ENCODE results near the gene CTCF.

Gene CTCF

DNA sequence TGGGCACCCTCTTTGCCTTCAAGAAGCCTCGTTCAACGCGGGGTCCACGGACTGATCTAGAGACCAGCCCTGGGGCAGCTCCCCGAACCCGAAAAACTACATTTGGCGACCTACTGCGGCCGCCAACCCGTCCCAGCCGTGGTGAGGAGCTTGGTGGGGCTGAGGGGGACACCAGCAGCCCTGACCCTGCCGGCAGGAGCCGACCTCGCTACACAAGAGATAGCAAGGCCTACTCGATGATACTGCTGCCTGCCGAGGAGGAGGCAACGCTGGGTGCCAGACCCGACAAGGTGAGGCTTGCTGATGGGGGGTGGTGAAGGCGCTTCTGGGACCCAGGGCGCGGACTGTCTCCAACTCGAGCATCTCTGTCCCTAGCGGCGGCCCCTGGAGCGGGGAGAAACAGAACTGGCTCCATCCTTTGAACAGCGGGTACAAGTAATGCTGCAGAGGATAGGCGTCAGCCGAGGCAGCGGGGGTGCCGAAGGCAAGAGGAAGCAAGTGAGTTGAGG is 92.1 kb downstream of the CTCF start:
- no peak for DNase-seq

DNA sequence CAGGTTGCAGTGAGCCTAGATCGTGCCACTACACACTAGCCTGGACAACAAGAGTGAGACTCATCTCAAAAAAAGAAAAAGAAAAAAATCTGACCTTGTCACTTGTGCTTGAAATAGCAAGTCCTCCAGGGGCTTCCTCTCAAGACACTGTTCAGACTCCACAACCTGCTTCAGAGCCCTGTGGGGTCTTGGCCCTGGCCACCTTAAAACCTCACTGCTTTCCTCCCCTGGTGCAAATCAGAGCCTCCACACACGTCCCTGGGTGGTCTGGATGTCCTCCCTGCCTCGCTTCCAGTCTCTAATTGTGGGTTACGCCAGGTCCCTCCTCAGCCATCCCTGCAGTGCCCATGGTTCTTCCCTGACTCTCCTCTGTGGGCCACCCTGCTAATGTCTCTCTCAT is 93.0 kb downstream of the CTCF start:
- no peak for DNase-seq

DNA sequence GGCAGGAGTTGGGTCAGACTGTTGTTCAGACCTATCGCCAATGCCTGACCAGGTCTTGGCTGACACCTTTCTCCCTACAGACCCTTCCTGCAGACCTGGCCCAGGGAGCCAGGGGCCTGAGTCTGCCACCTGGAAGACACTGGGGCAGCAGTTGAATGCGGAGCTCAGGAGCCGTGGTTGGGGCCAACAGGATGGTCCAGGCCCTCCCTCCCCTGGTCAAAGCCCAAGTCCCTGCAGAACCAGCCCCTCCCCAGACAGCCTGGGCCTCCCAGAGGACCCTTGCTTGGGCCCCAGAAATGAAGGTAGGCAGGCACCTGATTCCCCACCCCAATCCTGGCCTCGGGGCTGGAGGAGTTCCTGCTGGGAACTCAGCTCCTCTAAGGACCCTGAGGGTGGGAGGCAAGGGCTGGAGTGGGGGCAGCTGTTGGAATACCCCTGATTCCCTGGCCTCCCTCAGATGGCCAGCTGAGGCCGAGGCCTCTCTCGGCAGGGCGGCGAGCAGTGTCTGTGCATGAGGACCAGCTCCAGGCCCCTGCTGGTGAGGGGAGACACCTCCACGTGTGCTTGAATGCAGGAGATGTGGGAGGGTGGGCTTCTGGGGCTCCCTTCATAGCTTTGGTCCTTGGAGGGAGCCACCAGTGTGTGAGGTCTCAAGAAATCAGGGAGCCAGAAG is 94.2 kb downstream of the CTCF start:
- DNase-seq: no peak

DNA sequence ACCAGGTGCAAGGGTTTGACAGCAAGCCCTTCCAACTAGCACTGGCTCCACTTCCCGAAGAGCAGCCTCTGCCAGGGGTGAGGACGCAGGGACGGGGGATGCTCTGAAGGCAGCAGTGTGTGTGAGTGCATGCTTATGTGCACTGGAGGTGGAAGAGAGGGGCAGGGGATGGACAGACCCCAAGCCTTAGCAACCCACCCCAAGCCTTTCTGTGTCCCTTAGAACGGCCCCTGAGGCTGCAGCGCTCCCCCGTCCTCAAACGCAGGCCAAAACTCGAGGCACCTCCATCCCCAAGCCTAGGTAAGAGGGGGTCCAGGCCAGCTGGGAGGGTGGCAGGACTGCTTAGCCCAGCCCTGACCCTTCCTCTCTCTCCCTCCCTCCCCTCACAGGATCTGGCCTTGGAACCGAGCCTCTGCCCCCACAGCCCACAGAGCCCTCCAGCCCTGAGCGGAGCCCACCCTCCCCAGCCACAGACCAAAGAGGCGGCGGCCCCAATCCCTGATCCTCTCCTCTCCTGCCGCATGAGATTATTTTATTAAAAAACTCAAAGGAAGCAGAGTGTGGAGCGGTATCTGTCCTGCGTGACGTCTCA is 94.8 kb downstream of the CTCF start:
- no peak for DNase-seq

DNA sequence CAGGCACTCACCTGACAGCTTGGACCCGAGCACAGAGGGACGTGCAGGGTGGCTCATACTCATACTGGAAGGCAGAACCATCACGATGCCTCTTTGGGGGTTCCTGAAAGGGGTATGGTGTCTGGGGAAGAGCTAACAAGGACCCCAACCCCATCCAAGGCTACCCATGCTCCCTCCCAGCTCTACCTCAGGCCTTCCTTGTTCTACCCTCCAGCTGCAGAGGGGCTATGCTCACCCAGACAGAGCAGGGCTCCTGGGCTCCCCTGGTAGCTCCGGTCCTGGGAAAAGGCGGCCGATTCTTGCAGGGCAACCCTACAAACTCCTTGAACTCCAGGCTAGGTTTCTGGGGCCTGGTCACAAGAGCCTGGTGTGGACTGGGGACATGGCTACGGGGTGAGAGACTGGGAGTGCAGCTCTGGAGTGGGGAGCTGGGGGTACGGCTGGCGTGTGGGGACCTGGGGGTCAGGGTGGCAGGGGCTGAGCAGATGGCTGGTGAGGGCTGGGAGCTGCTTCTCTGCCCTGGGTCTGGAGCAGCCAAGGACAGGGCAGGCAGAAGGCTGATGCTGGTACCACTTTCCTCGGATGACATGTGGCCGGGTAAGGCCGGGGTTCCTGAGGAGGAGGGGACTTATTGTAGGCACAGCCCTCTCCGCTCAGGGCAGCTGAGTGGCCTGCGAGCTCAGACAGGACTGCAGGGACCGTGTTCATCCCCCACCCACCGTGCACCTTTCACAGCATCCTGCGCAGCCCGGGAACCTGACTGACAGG is 95.6 kb downstream of the CTCF start:
- no peak for DNase-seq

DNA sequence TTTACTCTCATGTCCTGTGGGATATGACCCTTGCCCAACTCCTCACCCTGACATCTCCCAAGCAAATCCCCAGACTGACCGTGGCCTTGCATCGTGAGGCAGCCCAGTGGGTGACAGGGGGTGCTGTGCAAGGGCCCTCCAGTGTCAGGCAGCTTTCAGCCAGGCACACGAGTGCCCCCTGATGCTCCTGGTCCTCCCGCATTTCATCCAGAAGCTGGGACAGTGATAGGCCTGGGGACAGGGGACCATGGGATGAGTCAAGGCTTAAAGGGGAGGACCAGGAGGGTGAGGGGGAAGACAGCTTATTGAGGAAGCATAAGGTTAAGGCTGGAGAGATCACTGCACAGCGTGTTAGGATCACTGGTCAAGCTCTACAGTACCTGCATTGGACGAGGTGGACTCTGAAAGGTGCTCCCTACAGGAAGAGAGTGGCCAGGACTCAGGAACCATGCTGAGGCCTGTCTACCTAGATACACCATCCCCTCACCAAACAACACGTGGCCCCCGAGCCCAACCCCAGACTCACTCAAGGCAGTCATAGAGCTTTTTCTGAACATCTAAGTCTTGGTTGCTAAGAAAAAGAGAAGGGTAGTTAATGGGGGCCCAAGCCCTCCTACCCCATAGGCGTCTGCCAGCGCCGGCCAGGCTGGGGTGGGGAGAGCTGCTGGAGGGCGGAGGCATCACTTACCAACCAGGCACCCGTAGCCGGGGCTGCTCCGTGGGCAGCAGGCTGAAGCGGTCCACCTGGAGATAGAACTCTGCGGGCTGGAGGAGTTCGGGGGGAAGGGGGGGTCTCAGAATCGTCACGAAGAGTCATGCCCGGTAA is 96.7 kb downstream of the CTCF start:
- no peak for DNase-seq

DNA sequence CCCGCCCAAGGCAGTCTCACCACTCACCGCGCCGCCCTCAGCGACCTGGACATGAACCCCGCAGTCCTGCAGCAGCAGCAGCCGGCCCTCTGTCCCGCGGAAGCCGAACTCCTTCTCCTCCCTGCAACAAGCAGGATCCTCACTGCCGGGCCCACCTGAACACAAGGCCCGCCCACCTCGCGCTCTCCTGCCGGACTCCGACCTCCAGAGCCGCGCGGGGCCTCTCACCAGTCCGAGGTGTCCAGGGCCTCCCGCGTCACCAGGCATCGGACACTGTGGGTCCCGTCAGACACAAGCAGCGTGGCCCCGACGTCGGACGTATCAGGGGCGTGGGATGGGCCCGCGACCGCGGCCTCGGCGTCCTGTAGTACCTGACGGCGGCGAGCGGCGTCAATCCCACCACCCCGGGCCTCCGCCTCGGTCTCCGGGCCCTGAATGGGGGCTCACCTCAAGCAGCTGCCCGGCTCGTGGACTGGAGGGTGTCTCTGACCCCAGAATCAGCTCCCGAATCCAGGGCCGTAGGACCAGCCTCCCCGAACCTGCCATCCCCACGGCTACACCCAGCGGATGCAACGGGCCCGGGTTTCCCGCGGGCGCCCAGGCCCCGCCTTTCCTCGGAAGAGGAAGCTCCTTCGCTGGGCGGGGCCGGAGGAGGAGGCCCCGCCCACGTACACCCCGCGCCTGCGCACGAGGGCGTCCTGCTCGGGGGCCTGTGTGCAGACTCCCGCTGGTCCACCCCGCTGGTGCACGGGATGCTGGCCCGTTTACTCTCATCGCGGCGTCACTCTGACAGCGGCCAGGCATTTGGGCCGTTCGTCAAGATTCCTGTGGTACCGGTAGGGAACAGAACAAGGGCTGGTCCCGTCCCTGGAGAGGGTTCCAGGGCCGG is 97.6 kb downstream of the CTCF start, which contains the start of gene ACD:
Gene ACD, minus strand, starts transcription at position 586 of the 889 bp plus-strand sequence. Its CDS starts 40 bp downstream, at position 546.
- DNase-seq: peak; percentile 93

DNA sequence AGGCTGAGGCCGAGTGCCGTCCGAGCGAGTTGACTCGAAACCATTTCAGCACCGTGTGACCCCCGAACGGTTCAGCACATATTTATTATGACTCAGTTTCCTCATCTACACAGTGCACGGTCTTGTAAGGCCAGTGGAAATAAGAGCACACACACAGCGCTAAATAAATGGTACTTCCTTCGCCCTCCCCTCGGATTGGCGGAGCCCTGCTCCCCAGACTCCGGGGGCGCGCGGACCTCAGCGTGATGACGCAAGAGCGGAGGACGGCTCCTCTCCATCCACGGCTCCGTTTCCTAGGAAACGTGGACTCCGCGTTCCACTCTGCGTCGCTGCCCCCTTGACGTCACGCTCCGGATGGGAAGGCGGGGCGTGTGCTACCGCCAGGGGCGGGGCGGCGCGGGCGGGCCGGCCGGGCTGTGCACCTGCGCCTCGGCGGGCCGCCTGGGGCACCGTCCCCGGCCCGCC is 98.3 kb downstream of the CTCF start, which contains the start of gene PARD6A:
Gene PARD6A, plus strand, starts transcription at position 397 of the 465 bp plus-strand sequence. CDS start 79 bp downstream, outside the sequence.
- peak; percentile 97 for DNase-seq

DNA sequence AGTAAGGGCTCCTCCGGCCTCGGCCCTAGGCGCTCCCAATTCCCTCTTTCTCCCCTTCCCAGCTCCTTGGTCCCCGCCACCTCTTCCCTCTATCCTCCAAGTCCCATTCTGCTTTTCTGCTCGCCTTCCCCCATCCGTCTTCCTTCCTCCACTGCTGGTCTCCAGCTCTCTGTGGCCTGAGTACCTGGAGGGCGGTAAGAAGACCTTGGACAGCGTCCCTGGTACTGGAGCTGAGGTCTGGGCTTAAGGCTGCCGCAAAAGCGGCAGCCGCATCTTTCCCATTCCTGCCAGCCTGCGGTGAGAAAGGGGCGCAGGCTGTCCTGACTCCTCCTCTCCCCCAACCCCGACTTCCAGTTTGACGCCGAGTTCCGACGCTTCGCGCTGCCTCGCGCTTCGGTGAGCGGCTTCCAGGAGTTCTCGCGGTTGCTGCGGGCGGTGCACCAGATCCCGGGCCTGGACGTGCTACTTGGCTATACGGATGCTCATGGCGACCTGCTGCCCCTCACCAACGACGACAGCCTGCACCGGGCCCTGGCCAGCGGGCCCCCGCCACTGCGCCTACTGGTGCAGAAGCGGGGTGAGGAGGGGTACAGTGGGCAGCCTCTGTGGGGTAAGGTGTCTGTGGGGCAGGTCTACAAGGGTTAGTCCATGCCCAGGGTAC is 98.9 kb downstream of the CTCF start:
- peak; percentile 33 for DNase-seq

DNA sequence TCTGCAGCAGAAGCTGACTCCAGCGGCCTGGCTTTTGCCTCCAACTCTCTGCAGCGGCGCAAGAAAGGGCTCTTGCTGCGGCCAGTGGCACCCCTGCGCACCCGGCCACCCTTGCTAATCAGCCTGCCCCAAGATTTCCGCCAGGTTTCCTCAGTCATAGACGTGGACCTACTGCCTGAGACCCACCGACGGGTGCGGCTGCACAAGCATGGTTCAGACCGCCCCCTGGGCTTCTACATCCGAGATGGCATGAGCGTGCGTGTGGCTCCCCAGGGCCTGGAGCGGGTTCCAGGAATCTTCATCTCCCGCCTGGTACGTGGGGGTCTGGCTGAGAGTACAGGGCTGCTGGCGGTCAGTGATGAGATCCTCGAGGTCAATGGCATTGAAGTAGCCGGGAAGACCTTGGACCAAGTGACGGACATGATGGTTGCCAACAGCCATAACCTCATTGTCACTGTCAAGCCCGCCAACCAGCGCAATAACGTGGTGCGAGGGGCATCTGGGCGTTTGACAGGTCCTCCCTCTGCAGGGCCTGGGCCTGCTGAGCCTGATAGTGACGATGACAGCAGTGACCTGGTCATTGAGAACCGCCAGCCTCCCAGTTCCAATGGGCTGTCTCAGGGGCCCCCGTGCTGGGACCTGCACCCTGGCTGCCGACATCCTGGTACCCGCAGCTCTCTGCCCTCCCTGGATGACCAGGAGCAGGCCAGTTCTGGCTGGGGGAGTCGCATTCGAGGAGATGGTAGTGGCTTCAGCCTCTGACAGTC is 99.7 kb downstream of the CTCF start:
- DNase-seq: no peak

DNA sequence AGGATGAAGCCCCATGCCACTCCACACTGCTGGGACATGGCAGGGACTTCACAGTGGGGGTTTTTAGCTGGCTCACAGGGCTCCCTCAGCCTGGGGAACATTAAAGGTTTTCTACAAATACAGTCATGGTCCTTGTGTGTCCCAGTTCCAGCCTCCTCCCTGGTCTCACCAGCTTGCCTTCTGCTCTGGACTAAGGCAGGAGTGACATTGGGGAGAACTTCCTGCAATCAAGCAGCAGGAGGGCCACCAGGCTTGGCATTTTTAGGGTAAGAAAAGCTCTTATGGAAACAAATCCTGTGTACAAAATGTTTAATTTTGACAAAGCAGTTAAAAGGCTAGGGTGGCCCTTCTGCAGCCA is 100.3 kb downstream of the CTCF start:
- no peak for DNase-seq

DNA sequence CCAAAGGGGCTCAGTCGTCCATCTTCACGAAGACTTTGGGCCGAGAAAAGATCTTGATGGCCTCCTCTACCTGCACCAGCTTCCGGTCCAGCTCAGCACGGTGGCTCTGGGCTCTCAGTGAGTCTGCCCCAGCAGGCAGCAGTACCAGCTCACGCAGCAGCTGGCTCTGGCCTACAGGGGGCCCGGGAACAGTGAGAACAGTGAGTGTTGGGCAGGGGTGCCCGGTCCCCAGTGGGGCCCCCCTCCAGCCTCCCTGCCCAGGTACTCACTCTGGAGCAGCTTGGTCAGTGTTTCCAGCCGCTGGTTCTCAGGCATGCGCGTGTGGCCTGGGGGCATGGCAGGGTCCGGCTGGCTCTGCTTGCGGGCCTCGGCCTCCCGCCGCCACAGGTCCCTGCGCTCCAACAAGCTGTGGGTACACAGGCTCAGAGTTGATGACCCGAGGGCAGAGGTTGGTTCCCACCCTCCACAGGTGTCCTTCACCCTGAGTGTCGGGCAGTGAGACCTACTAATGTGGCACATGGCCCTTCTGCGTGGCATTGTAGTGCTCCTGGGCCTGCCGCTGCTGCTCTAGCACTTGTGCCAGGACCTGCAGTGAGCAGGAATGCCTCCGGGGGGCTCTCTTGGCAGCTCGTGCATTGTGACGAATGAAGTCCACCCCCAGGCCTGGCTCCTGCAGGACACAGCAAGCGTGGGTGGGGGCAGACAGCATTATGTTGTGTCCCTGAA is 101.0 kb downstream of the CTCF start:
- peak; percentile 63 for DNase-seq

DNA sequence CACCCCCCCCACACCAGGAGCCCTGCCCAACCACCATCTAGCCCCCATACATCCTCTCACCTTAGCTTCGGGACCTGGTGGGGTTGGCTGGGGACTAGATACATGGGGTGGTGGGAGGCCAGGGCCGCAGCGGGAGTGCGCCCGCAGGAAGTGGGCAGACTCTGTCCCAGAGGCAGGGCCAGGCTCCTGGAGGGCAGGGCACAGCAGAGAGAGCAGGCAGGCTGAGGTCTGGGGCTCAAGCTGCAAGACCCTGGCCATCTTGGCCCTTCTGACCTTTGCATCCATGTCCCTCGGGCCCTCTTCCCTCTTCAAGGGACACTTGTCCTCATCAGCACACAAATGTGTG is 101.5 kb downstream of the CTCF start:
- no peak for DNase-seq

DNA sequence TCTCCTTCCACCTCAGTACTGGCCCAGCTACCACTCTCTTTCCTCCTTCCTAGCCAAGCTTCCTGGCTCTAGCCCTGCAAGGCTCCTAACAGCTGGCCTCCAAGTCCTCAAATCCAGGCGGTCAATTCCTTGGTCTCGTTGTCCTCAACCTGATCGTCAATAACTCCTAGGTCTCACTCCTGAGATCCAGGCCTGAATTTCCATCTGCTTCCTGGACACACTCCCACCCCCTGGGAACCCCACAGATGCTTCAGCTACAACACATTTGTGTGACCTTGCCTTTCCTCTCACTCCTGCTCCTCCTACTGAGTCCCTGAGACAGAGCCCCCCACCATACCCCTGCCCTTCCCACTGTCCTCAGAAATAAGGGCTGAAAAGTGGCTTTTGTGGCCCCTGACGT is 101.9 kb downstream of the CTCF start:
- DNase-seq: no peak

DNA sequence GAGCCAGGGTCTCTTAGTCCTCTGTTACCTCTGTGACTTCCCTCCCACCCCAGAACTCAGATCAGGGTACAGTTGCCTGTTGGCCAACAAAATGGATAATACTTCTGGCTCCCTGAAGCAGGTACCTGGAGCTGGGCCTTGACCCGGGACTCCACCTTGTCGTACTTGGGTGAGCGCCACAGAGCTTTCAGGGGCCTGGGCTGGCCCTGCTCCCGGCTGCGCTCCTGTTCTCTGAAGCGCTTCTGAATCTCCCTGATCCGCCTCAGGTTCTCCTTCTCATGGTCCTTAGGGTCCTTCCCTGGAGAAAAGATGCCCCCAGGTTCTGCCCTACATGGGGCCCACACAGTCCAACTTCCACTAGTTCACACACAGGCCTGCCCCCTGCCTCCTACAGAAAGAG is 102.5 kb downstream of the CTCF start:
- no peak for DNase-seq

DNA sequence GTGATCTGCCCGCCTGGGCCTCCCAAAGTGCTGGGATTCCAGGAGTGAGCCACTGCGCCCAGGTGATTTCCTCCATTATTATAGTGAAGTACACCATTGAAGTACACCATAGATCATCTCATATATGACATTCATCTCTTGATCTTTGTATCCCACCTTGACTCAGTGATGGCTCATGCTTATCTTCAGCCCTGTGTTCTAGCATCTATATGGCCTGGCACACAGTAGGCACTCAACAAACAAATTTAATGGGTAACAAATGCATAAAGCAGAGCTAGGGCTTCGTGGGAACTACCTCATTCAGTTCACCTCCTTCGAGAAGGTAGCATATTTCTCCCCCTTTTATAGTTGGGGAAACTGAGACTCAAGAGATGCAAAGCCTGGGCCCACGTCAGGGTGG is 103.3 kb downstream of the CTCF start:
- no peak for DNase-seq

DNA sequence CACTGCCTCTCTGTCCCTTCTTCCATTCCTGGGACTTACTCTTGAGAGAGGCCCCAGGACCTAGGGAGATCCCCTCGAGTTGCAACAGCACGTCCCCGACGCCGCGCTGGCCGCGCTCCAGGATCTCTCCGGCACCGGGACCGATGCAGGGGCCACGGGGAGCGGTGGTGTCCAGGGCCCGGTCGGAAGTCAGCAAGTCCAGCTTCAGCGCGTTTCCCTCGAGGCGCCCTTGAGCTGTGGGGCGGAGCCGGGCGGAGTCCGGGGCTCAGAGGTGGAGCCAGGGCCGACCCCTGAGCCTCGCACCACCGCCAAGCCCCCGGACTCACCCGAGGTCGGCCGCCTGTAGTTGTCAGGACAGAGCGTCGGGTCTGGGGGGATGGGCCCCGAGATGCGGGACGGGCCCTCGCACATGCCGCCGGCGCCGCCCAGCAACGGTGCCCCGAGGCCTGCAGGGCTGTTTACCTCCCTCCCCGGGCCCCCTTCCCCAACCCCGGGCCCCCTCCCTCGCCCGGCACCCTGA is 103.8 kb downstream of the CTCF start:
- no peak for DNase-seq

DNA sequence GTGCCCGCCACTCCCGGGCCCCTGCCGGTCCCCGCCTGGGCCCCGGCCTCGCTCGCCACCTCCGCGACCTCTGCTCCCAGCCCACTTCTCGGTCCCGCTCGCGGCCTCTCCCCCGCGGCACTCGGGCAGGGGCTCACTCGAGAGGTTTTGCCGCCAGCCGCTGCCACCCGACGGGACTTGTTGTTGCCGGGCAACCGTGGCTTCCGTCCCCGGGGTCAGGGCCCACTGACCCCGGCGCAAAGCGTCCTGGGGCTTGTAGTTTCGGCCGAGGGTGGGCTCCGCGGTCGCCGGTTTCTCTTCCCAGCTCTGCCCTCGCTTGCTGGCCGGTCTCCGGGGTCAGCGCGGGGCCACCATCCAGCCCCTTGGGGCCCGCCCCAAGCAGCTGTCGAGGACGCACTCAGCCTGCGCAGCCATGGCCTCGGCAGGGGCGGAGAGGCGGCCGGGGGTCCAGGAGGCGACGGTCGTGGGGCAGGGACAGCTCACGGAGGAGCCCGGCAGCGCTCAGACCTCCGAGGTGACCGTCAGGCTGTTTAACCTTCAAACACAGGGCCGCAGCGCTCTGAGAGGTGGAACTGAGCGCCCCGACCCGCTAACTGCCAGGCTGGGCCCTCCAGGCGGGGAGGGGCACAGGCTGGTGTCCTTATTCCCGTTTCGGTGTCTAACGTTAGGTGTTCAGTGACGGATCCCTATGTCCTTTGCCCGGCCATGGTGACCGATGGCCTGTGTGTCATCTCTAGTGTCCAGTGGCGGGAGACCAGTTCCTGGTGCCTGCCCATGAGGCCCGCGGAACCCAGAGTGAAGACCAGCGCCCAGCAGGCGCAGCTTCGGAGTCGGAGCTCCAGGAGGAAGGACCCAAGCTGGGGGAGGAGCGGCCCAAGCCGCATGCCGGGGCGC is 104.5 kb downstream of the CTCF start, which contains the start of the genes C16orf86 and ENKD1:
Gene C16orf86, plus strand, starts transcription at position 256 of the 894 bp plus-strand sequence. Its CDS starts 157 bp downstream, at position 413.
Gene ENKD1, minus strand, starts transcription at position 192 of the 894 bp plus-strand sequence. CDS start 308 bp downstream, outside the sequence.
- peak; percentile 86 for DNase-seq
